ENCODE results near the gene TMCO2. TPM values are rescaled to one million over a fixed set of nuclear protein-coding genes. Genes with fewer than 3 reads are reported as not detected.

Gene TMCO2
- total RNA-seq, 1 experiment from 2014 or later = not detected

DNA sequence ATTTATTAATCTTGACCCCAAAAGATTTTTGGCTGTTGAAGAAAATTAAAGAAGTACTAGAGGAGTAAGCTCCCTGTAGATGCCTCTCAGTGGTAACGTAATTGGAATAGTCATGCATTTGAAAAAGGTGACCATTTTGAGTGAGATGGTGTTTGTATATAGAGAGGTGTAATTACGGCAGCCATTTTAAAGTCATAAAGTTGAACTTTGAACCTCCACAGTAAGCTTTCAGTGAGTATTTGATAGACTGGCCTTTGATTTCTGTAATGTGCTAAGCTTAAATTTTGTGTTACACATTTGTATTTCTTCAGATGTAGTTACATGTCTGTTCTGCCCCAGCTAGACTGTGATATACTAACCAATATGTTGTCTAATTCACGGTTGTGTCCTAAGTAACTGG lies 21.5 kb upstream of the TMCO2 start:
- Histone ChIP-seq H3K4me3 (ENCODE audit: low read length) (no peak overlapping the region), H2AFZ (ENCODE audit: low read length) (no peak overlapping the region), H3K36me3 (ENCODE audit: insufficient read depth, low read length) (peaks cover 21% of the 10 kb centered on the region; the same call in 1 of the 2 replicates), H3K9me3 (ENCODE audit: low read length) (no peaks in the 10 kb centered on the region), H3K27ac (ENCODE audit: low read length) (no peak overlapping the region), H3K4me2 (ENCODE audit: low read depth, low read length, poor library complexity, severe bottlenecking) (no peak overlapping the region), H4K20me1 (ENCODE audit: insufficient read depth, low read depth, low read length) (no peaks in the 10 kb centered on the region), H3K9ac (ENCODE audit: low read length) (no peak overlapping the region), H3K9me2 (replicated peaks; ENCODE audit: insufficient read depth, low read length) (no peaks in the 10 kb centered on the region), H3K4me1 (ENCODE audit: low read length) (peaks cover 34% of the 10 kb centered on the region), H3K27me3 (ENCODE audit: low read length) (no peaks in the 10 kb centered on the region), H3K79me2 (ENCODE audit: low read length) (peaks cover 47% of the 10 kb centered on the region)
- DNase-seq = no peak

DNA sequence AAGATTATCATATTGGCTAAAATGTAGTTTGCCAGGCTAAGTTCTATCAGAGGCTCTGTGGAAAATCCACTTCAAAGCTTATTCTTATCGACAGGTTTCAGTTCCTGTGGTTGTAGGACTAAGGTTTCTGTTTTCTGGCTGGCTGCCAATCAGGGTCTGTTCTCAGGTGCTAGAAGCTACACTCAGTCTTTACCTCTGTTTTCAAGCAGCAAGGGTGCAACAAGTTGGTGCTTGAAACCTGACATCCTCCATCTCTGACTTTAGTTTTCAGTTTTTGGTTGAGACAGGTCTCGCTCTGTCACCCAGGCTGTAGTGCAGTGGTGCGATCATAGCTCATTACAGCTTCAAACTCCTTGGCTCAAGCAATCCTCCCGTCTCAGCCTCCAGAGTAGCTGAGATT lies 15.3 kb upstream of the TMCO2 start:
- peak; percentile 85 for DNase-seq
- H3K4me2 ChIP-seq (ENCODE audit: low read depth, low read length, poor library complexity, severe bottlenecking) = no peak overlapping the region
- H3K9me2 ChIP-seq (replicated peaks; ENCODE audit: insufficient read depth, low read length) = no peaks in the 10 kb centered on the region
- H3K79me2 ChIP-seq (ENCODE audit: low read length) = peaks cover 9% of the 10 kb centered on the region
- peaks cover 50% of the 10 kb centered on the region; the same call in 1 of the 2 replicates for H3K36me3 ChIP-seq (ENCODE audit: insufficient read depth, low read length)
- H3K9me3 ChIP-seq (ENCODE audit: low read length) = no peaks in the 10 kb centered on the region
- H3K9ac ChIP-seq (ENCODE audit: low read length) = no peak overlapping the region
- no peaks in the 10 kb centered on the region for H3K27me3 ChIP-seq (ENCODE audit: low read length)
- H3K4me1 ChIP-seq (ENCODE audit: low read length) = peaks cover 21% of the 10 kb centered on the region
- H4K20me1 ChIP-seq (ENCODE audit: insufficient read depth, low read depth, low read length) = no peaks in the 10 kb centered on the region
- no peak overlapping the region for H3K4me3 ChIP-seq (ENCODE audit: low read length)
- no peak overlapping the region for H3K27ac ChIP-seq (ENCODE audit: low read length)
- H2AFZ ChIP-seq (ENCODE audit: low read length) = no peak overlapping the region

DNA sequence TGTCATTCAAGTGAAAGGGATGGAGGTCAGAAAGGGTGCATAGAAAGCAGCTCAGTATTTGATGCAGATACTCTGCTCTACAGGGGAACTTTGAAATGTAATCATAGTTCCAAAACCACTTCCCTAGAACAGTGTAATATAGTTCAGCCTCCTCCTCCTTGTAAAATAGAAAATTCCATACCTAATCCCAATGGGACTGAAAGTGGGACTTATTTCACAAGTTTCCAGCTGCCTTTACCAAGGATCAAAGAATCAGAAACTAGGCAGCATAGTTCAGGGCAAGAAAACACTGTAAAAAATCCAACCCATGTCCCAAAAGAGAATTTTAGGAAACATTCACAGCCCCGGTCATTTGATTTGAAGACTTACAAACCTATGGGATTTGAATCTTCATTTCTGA lies 8.1 kb upstream of the TMCO2 start:
- no peak overlapping the region for H3K27ac ChIP-seq (ENCODE audit: low read length)
- no peaks in the 10 kb centered on the region for H3K27me3 ChIP-seq (ENCODE audit: low read length)
- H3K4me2 ChIP-seq (ENCODE audit: low read depth, low read length, poor library complexity, severe bottlenecking) = no peak overlapping the region
- no peak overlapping the region for H3K4me3 ChIP-seq (ENCODE audit: low read length)
- peaks cover 9% of the 10 kb centered on the region; the same call in 1 of the 2 replicates for H4K20me1 ChIP-seq (ENCODE audit: insufficient read depth, low read depth, low read length)
- no peaks in the 10 kb centered on the region for H3K9me3 ChIP-seq (ENCODE audit: low read length)
- no peaks in the 10 kb centered on the region for H3K9me2 ChIP-seq (replicated peaks; ENCODE audit: insufficient read depth, low read length)
- no peak overlapping the region for H2AFZ ChIP-seq (ENCODE audit: low read length)
- no peaks in the 10 kb centered on the region for H3K79me2 ChIP-seq (ENCODE audit: low read length)
- H3K4me1 ChIP-seq (ENCODE audit: low read length) = peaks cover 3% of the 10 kb centered on the region; the same call in 1 of the 2 replicates
- H3K9ac ChIP-seq (ENCODE audit: low read length) = no peak overlapping the region
- peaks cover 43% of the 10 kb centered on the region; the same call in 1 of the 2 replicates for H3K36me3 ChIP-seq (ENCODE audit: insufficient read depth, low read length)
- DNase-seq = no peak

DNA sequence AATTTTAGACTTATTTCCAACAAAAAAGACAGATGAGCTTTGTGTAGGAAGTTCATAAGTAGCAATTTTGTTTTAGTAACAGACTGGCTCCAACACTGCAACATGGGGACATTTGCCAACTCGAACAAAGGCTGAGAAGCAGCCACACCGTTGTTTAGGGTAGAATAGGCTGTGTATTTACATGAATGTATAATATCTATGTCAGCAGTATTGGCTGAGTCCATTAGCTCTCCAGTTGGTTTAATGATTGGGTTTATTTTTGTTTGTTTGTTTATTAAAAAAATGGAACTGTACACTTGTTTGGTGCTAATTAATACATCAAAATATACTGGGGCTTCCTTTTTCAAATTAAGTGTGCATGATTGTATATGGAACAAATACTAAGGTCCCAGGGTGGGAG lies 7.3 kb upstream of the TMCO2 start:
- Histone ChIP-seq H3K79me2 (ENCODE audit: low read length) (no peaks in the 10 kb centered on the region), H3K4me3 (ENCODE audit: low read length) (no peak overlapping the region), H3K4me2 (ENCODE audit: low read depth, low read length, poor library complexity, severe bottlenecking) (no peak overlapping the region), H3K27me3 (ENCODE audit: low read length) (no peaks in the 10 kb centered on the region), H3K27ac (ENCODE audit: low read length) (no peak overlapping the region), H2AFZ (ENCODE audit: low read length) (no peak overlapping the region), H3K36me3 (ENCODE audit: insufficient read depth, low read length) (peaks cover 37% of the 10 kb centered on the region; the same call in 1 of the 2 replicates), H3K9me2 (replicated peaks; ENCODE audit: insufficient read depth, low read length) (no peaks in the 10 kb centered on the region), H3K9me3 (ENCODE audit: low read length) (no peaks in the 10 kb centered on the region), H3K4me1 (ENCODE audit: low read length) (peaks cover 3% of the 10 kb centered on the region; the same call in 1 of the 2 replicates), H4K20me1 (ENCODE audit: insufficient read depth, low read depth, low read length) (peaks cover 9% of the 10 kb centered on the region; the same call in 1 of the 2 replicates), H3K9ac (ENCODE audit: low read length) (no peak overlapping the region)
- no peak for DNase-seq

DNA sequence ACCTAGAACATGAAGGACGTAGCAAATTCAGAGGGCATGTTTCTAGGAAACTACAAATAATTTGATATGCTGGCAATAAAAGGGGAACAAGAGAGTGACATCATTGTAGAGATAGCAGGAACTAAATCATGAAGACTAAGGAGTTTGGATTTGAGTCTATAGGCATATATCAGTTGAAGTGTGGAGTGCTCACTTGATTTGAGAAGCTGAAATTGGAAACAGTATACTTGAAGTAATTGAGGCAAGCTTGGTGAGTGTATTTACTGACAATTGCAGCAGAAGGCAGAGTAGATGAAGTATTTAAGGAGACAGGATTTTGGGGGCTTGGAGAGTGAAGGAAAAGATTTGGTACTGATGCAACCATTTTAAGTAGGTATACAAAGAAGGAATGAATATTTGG lies 6.4 kb upstream of the TMCO2 start:
- H2AFZ ChIP-seq (ENCODE audit: low read length) = no peak overlapping the region
- peaks cover 28% of the 10 kb centered on the region; the same call in 1 of the 2 replicates for H3K36me3 ChIP-seq (ENCODE audit: insufficient read depth, low read length)
- H3K4me2 ChIP-seq (ENCODE audit: low read depth, low read length, poor library complexity, severe bottlenecking) = no peak overlapping the region
- no peaks in the 10 kb centered on the region for H3K9me3 ChIP-seq (ENCODE audit: low read length)
- peaks cover 9% of the 10 kb centered on the region; the same call in 1 of the 2 replicates for H4K20me1 ChIP-seq (ENCODE audit: insufficient read depth, low read depth, low read length)
- no peaks in the 10 kb centered on the region for H3K9me2 ChIP-seq (replicated peaks; ENCODE audit: insufficient read depth, low read length)
- H3K27me3 ChIP-seq (ENCODE audit: low read length) = no peaks in the 10 kb centered on the region
- peaks cover 3% of the 10 kb centered on the region; the same call in 1 of the 2 replicates for H3K4me1 ChIP-seq (ENCODE audit: low read length)
- DNase-seq = no peak
- H3K27ac ChIP-seq (ENCODE audit: low read length) = no peak overlapping the region
- H3K9ac ChIP-seq (ENCODE audit: low read length) = no peak overlapping the region
- no peaks in the 10 kb centered on the region for H3K79me2 ChIP-seq (ENCODE audit: low read length)
- no peak overlapping the region for H3K4me3 ChIP-seq (ENCODE audit: low read length)

DNA sequence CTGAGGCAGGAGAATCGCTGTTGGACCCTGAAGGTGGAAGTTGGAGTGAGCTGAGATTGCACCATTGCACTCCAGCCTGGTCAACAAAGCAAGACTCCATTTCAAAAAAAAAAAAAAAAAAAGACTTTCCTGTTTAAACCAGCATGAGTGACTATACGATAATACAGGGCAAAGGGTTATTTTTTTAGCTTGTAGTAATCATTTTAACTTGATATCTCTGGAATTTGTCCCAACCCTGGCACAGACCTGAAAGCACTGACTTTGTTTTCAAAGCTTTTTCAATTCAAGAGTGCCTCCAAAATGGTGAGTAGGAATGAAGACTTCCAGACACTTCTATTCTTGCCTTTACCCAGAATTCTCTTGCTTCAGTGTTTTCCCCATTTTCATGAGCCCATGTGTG lies 4.4 kb upstream of the TMCO2 start:
- Histone ChIP-seq H3K27me3 (ENCODE audit: low read length) (no peaks in the 10 kb centered on the region), H3K4me2 (ENCODE audit: low read depth, low read length, poor library complexity, severe bottlenecking) (no peak overlapping the region), H4K20me1 (ENCODE audit: insufficient read depth, low read depth, low read length) (peaks cover 6% of the 10 kb centered on the region; the same call in 1 of the 2 replicates), H3K27ac (ENCODE audit: low read length) (no peak overlapping the region), H2AFZ (ENCODE audit: low read length) (no peak overlapping the region), H3K4me3 (ENCODE audit: low read length) (no peak overlapping the region), H3K9me3 (ENCODE audit: low read length) (no peaks in the 10 kb centered on the region), H3K9me2 (replicated peaks; ENCODE audit: insufficient read depth, low read length) (no peaks in the 10 kb centered on the region), H3K36me3 (ENCODE audit: insufficient read depth, low read length) (peaks cover 8% of the 10 kb centered on the region; the same call in 1 of the 2 replicates), H3K4me1 (ENCODE audit: low read length) (peaks cover 3% of the 10 kb centered on the region; the same call in 1 of the 2 replicates), H3K9ac (ENCODE audit: low read length) (no peak overlapping the region), H3K79me2 (ENCODE audit: low read length) (no peaks in the 10 kb centered on the region)
- DNase-seq = no peak

DNA sequence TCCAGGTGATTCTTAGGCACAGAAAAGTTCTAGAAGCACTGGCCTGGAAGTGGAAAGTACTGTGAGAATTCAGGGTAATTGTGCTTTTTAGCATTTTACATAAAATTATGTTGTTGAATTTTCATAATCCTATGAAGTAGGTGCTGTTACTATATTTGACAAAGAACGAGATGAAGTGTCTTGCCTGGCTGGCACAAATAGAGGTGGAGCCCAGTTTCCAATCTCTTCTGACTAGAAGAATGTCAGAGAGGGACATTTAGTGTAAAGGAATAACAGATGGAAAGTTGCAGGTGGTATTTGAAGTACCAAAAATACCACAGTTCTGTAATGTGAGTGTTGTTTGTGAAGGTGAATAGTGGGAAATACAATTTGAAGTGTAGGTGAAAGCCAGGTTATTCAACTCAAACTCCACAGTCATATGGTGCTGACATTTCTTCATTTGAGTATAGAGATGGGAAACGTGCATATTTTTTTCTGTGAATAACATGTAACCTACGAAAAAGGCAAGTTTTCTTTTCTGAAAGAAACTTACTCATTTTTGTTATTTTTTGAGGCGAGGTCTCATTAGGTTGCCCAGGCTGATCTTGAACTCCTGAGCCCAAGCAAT lies 3.5 kb upstream of the TMCO2 start:
- peaks cover 3% of the 10 kb centered on the region; the same call in 1 of the 2 replicates for H3K4me1 ChIP-seq (ENCODE audit: low read length)
- H3K9me2 ChIP-seq (replicated peaks; ENCODE audit: insufficient read depth, low read length) = no peaks in the 10 kb centered on the region
- H3K9me3 ChIP-seq (ENCODE audit: low read length) = no peaks in the 10 kb centered on the region
- H3K4me2 ChIP-seq (ENCODE audit: low read depth, low read length, poor library complexity, severe bottlenecking) = no peak overlapping the region
- H2AFZ ChIP-seq (ENCODE audit: low read length) = no peak overlapping the region
- H3K9ac ChIP-seq (ENCODE audit: low read length) = no peak overlapping the region
- H4K20me1 ChIP-seq (ENCODE audit: insufficient read depth, low read depth, low read length) = no peaks in the 10 kb centered on the region
- no peak for DNase-seq
- H3K79me2 ChIP-seq (ENCODE audit: low read length) = no peaks in the 10 kb centered on the region
- H3K27me3 ChIP-seq (ENCODE audit: low read length) = no peaks in the 10 kb centered on the region
- H3K27ac ChIP-seq (ENCODE audit: low read length) = no peak overlapping the region
- H3K36me3 ChIP-seq (ENCODE audit: insufficient read depth, low read length) = no peaks in the 10 kb centered on the region; the same call in 1 of the 2 replicates
- no peak overlapping the region for H3K4me3 ChIP-seq (ENCODE audit: low read length)

DNA sequence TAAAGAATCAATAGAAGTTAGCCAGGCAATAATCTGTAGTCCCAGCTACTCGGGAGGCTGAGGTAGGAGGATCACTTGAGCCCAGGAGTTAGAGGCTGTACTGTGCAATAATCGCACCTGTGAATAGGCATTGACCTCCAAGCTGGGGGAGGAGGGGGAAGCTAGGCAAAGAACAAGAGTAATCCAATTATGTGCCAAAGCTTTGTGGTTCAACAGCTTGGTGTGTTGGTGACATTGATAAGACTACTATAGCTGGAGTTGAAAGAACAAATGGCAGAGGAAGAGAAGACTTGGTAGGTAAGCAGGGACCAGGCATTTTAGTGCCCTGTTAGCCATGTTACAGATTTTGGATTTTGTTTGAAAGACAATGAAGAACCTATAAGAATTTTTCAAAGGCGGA lies 2.1 kb upstream of the TMCO2 start:
- H3K36me3 ChIP-seq (ENCODE audit: insufficient read depth, low read length) = no peaks in the 10 kb centered on the region
- H3K27ac ChIP-seq (ENCODE audit: low read length) = no peak overlapping the region
- no peak overlapping the region for H3K4me3 ChIP-seq (ENCODE audit: low read length)
- no peak overlapping the region for H2AFZ ChIP-seq (ENCODE audit: low read length)
- H3K9me2 ChIP-seq (replicated peaks; ENCODE audit: insufficient read depth, low read length) = no peaks in the 10 kb centered on the region
- no peaks in the 10 kb centered on the region for H4K20me1 ChIP-seq (ENCODE audit: insufficient read depth, low read depth, low read length)
- H3K79me2 ChIP-seq (ENCODE audit: low read length) = no peaks in the 10 kb centered on the region
- no peaks in the 10 kb centered on the region for H3K27me3 ChIP-seq (ENCODE audit: low read length)
- no peak overlapping the region for H3K4me2 ChIP-seq (ENCODE audit: low read depth, low read length, poor library complexity, severe bottlenecking)
- DNase-seq = no peak
- H3K4me1 ChIP-seq (ENCODE audit: low read length) = peaks cover 3% of the 10 kb centered on the region; the same call in 1 of the 2 replicates
- H3K9me3 ChIP-seq (ENCODE audit: low read length) = no peaks in the 10 kb centered on the region
- no peak overlapping the region for H3K9ac ChIP-seq (ENCODE audit: low read length)
